K562 (cell line): ENCODE measurements around the gene MVD. TPM values are rescaled to one million over a fixed set of nuclear protein-coding genes. Genes with fewer than 3 reads are reported as not detected.

ENCODE experiments used
- E2F8 ChIP-seq: fragments of 450-650 bp; IDR thresholded peaks from 2 replicates; pipeline ENCODE4 v1.7.1; 2018; ENCODE audit warnings: mild to moderate bottlenecking, low read depth; ENCODE audit not compliant: partially characterized antibody
- SUPT5H ChIP-seq: fragments of 450-650 bp; IDR thresholded peaks from 2 replicates; pipeline ENCODE4 v1.6.1; 2016
- ZNF263 ChIP-seq: sonication (generic); formaldehyde crosslinking; IDR thresholded peaks from 2 replicates; pipeline ENCODE4 v1.8.0; 2022; ENCODE audit warnings: mild to moderate bottlenecking, missing genetic modification reagents, borderline replicate concordance
- ZNF609 ChIP-seq: sonication (generic); formaldehyde crosslinking; IDR thresholded peaks from 2 replicates; pipeline ENCODE4 v1.8.1; 2023; ENCODE audit warnings: missing genetic modification reagents, mild to moderate bottlenecking, borderline replicate concordance
- polyA plus RNA-seq, 8 experiments: library from polyadenylated mRNA; depleted of rRNA in 4 of 8; stranded (reverse) in 5 of 8; unstranded in 3 of 8; fragments of >200 nt; fragmentation: Nextera tagmentation in 2 of 8; fragmentation: Illumina TruSeq in 1 of 8; extraction: Ambion mirVana in 2 of 8; extraction: Trizol in 1 of 8; gene quantifications; 2 replicates each; pipeline versions ENCODE4 v1.2.1 to v1.2.3, GENCODE V29; 2011 to 2014; ENCODE audit warnings: inconsistent platforms in 1 of 8, missing spikeins in 1 of 8
- total RNA-seq, 7 experiments: library from RNA; depleted of rRNA in 6 of 7; stranded (reverse); fragments of >200 nt in 6 of 7; fragmentation: Illumina TruSeq in 2 of 7; extraction: Trizol in 2 of 7; gene quantifications; 2 replicates each; pipeline versions ENCODE4 v1.2.1 to v1.2.3, GENCODE V29; 2011 to 2021; ENCODE audit warnings: low replicate concordance in 1 of 7

Gene MVD
- total and polyA plus RNA-seq, 9 of the 15 experiments (the other 6 are each of a cell fraction or from before 2014, with no cell fraction given), result 12.2 to 141 (median 45.3) TPM

DNA sequence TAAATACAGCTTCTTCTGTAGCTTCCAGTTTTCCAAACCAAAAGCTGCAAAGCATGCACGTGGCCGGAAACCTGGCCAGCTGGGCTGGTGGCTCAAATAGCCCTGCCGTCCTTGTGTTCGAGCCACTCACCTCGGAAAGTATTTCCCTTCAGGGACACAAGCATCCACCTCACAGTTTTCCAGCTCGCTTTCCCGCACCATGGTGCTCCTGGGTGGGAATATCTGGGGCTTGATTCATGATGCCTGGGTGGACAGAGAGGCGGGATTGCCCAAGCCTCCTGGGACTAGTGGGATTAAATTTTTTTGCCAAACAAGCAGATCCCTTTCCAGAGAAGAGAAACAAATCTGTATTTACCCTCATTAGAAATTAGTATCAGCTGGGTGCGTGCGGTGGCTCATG is 7.1 kb upstream of the MVD start (continued):
- TF ChIP-seq ZNF609 (CRISPR knock-in tag), result no peak
- TF ChIP-seq E2F8, result no peak
- TF ChIP-seq ZNF263 (CRISPR knock-in tag), result no peak
- no peak for TF ChIP-seq SUPT5H
